ENCODE measurements around the gene PTPDC1. TPM values are rescaled to one million over a fixed set of nuclear protein-coding genes. Genes with fewer than 3 reads are reported as not detected.
"Not testable (repeated sequence)": the region's sequence is repeated elsewhere in the genome, so short reads cannot be mapped to it uniquely, and the experiment has no call there.

Gene PTPDC1
- total RNA-seq, 1 experiment from 2014 or later, result 3.6 TPM

GRCh38 chr9:94082553-94082952 lies 1.7 kb upstream of the PTPDC1 start:
- no peak for DNase-seq
- H3K36me3 ChIP-seq, result no peaks in the 10 kb centered on the region; the same call in 1 of the 2 replicates
- no peak overlapping the region for H3K4me3 ChIP-seq
- no peaks in the 10 kb centered on the region for H3K27me3 ChIP-seq
- H3K9me3 ChIP-seq, result no peaks in the 10 kb centered on the region

DNA sequence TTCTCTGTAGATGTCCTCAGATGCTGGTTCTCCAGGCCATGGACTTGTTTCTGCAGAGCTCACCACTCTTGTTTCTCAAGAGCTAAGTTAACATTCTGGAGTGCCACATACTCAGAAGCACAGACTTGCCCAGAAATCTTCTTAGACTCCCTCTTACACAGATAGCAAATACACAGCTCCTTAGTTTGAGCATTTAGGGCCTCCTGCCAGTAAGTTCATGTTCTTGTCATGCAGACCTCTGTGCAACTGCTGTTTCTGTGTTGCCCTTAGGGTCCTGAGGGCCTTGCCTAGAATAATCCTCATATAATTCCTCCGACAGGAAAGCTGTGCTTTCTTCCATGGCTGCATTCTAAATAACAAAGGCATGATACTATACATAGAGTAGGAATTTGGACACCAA lies 1.3 kb upstream of the PTPDC1 start:
- Histone ChIP-seq H3K36me3 (no peaks in the 10 kb centered on the region; the same call in 1 of the 2 replicates), H3K27me3 (no peaks in the 10 kb centered on the region), H3K9me3 (no peaks in the 10 kb centered on the region), H3K4me3 (no peak overlapping the region)
- no peak for DNase-seq

DNA sequence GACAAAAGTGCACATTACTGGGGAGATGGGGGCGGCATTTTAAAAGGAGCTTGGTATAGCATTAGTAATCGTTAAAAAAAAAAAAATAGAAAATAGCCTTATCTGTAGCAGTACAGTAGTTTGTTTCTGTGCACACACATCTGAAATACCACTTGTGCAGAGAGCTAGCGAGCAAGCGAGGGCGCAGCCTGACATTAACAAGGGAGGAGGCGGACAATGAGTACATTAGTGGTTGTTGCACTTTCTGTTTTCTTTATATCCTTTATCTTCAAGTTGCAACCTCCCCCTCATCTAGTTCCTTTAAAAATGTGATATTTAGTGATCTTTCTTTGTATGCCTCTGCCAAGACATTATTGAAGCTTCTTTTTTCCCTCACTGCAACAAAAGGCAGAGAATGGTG lies 880 bp upstream of the PTPDC1 start:
- Histone ChIP-seq H3K4me3 (no peak overlapping the region), H3K36me3 (no peaks in the 10 kb centered on the region; the same call in 1 of the 2 replicates), H3K9me3 (no peaks in the 10 kb centered on the region), H3K27me3 (no peaks in the 10 kb centered on the region)
- no peak for DNase-seq

DNA sequence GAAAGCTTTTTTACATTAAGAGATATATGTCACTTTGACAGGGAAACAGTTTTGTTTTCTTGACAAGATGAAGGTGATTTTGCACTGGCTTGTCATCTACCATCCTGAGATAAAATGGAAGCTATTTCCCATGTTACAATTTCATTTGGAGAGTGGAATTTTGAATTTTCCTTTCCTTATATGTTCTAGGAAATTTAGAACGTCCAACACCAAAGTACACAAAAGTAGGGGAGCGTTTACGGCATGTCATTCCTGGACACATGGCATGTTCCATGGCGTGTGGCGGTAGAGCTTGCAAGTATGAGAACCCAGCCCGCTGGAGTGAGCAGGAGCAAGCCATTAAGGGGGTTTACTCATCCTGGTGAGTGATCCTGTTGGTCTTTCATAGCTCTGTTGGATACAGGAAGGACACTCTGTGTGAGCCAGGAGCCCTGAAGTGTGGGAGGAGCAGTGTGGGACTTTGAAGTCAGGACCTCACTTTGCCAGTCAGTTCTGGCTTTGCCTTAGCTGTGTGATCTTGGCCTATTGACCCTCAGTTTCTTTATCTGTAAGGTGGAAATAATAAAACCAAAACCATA lies 887 bp downstream of the PTPDC1 start:
- no peaks in the 10 kb centered on the region; the same call in 1 of the 2 replicates for H3K36me3 ChIP-seq
- H3K27me3 ChIP-seq, result no peaks in the 10 kb centered on the region
- no peak overlapping the region for H3K4me3 ChIP-seq
- H3K9me3 ChIP-seq, result no peaks in the 10 kb centered on the region
- peak; percentile 65 for DNase-seq

DNA sequence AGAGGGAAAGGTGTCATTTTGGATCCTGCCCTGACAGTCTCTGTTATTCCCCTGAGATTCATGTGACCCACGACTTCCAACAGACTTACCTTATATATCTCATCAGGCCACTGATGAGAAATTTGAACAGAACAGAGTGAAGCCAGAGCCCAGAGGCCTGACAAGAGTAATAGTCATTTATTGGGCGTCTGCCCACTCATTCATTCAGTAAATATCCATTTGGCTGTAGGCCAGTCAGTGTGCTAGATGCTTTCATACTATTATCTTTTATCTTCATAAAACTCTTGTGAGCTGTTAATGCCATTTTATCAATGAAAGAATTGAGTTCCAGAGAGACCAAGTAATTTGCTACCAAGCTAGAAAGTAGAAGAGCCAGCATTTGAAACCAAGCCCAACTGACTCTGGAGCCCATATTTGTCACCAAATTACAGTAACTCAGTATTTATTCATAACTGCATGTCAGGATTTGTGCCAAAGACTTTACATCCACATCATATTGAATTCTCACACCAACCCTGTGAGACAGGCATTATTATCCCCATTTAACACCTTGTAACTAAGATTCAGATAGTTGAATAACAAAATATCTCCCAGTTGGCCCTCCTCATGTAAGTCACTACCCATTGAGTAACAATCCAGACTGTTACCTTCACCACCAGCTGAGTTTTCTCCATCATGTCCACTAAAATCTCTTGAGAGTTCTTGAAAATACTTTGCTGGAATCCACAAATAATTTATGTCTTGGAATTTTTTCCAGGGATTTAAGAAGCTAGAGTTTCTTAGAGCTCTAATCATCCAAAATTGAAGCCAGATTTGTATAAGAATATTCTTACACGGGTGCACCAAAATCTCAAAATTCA lies 2.5 kb downstream of the PTPDC1 start:
- no peaks in the 10 kb centered on the region; the same call in 1 of the 2 replicates for H3K36me3 ChIP-seq
- H3K9me3 ChIP-seq, result no peaks in the 10 kb centered on the region
- H3K27me3 ChIP-seq, result no peaks in the 10 kb centered on the region
- H3K4me3 ChIP-seq, result no peak overlapping the region
- peak; percentile 45 for DNase-seq

DNA sequence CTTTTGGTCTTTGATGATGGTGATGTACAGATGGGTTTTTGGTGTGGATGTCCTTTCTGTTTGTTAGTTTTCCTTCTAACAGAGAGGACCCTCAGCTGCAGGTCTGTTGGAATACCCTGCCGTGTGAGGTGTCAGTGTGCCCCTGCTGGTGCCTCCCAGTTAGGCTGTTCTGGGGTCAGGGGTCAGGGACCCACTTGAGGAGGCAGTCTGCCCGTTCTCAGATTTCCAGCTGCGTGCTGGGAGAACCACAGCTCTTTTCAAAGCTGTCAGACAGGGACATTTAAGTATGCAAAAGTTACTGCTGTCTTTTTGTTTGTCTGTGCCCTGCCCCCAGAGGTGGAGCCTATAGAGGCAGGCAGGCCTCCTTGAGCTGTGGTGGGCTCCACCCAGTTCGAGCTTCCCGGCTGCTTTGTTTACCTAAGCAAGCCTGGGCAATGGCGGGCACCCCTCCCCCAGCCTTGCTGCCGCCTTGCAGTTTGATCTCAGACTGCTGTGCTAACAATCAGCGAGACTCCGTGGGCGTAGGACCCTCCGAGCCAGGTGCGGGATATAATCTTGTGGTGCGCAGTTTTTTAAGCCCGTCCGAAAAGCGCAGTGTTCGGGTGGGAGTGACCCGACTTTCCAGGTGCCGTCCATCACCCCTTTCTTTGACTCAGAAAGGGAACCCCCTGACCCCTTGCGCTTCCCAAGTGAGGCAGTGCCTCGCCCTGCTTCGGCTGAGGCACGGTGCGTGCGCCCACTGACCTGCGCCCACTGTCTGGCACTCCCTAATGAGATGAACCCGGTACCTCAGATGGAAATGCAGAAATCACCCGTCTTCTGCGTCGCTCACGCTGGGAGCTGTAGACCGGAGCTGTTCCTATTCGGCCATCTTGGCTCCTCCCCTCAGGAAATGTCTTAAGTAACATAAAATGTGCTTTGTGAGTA lies 10.2 kb downstream of the PTPDC1 start:
- not testable (repeated sequence) for H3K9me3 ChIP-seq

DNA sequence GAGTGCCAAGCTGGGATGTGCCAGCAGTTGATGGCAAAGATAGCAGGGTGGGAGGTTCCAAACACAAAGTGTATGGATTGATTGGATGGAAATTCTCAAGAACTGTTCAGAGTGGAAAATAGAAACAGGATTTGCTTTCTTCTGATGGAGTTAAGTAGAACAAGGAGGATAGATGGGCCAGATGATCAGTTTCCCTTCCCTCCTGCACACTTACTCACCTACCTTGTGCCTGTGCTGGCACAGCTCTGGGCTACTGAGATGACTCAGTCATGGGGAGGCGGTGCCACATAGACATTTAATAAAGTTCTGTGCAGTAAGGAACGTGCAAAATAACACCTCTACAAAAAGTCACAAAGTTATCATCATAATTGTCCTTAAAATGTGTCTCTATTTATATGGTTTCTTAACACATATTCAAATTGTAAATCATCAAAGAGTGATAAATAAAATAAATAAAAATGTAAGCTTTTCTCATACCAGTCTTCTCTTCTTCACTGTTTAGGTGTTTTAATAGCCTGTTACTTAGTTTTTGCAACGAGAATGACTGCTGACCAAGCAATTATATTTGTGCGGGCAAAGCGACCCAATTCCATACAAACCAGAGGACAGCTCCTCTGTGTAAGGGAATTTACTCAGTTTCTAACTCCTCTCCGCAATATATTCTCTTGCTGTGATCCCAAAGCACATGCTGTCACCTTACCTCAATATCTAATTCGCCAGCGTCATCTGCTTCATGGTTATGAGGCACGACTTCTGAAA lies 12.7 kb downstream of the PTPDC1 start:
- peak; percentile 49 for DNase-seq

More for the DNA sequence above, 10.2 kb downstream of the PTPDC1 start:
- H3K36me3 ChIP-seq, H3K4me3 ChIP-seq, H3K27me3 ChIP-seq, DNase-seq: not testable (repeated sequence)

DNA sequence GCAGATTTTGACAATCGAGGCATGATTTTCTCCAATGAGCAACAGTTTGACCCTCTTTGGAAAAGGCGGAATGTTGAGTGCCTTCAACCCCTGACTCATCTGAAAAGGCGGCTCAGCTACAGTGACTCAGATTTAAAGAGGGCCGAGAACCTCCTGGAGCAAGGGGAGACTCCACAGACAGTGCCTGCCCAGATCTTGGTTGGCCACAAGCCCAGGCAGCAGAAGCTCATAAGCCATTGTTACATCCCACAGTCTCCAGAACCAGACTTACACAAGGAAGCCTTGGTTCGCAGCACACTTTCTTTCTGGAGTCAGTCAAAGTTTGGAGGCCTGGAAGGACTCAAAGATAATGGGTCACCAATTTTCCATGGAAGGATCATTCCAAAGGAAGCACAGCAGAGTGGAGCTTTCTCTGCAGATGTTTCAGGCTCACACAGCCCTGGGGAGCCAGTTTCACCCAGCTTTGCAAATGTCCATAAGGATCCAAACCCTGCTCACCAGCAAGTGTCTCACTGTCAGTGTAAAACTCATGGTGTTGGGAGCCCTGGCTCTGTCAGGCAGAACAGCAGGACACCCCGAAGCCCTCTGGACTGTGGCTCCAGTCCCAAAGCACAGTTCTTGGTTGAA lies 13.6 kb downstream of the PTPDC1 start:
- no peaks in the 10 kb centered on the region for H3K27me3 ChIP-seq
- peak; percentile 97 for DNase-seq
- no peaks in the 10 kb centered on the region for H3K9me3 ChIP-seq
- H3K4me3 ChIP-seq, result no peak overlapping the region
- no peaks in the 10 kb centered on the region for H3K36me3 ChIP-seq

More for the DNA sequence above, 12.7 kb downstream of the PTPDC1 start:
- no peak overlapping the region for H3K4me3 ChIP-seq
- no peaks in the 10 kb centered on the region for H3K36me3 ChIP-seq
- no peaks in the 10 kb centered on the region for H3K27me3 ChIP-seq
- no peaks in the 10 kb centered on the region for H3K9me3 ChIP-seq

DNA sequence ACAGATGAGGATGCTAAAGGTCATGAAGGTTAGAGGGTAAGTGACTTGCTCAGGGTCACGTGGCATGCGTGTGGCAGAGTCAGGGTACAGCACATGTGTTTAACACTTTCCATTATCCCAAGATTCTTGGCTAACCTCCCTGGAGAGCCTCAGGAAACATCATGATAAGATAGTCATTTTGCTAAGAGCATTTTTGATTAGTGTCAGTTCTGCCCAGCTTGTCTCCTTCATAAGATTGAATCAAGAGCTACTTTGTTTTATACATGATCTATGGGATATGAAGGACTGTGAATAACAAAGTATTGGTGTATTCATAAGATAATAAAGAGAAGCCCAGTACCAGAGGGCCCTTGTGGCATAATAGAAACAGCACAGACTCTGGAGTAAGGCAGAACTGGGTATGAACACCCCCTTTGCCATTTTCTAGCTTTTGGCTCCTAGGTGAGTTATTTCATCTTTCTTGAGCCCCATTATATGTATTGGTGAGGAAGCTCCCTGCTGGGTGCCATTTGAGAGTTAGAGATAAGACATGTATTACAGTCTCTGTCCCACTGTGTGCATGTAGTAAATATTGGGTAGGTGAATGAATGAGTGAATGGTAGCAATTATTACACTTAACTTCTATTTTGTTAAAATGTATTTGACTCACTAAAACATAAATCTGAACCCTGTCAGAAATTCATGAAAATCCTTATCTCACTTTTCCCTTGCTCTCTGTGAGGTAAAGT lies 16.1 kb downstream of the PTPDC1 start:
- no peaks in the 10 kb centered on the region for H3K27me3 ChIP-seq
- H3K36me3 ChIP-seq, result no peaks in the 10 kb centered on the region
- no peak overlapping the region for H3K4me3 ChIP-seq
- H3K9me3 ChIP-seq, result no peaks in the 10 kb centered on the region
- no peak for DNase-seq

GRCh38 chr9:94101162-94101853 lies 17.0 kb downstream of the PTPDC1 start:
- Histone ChIP-seq H3K27me3 (no peaks in the 10 kb centered on the region), H3K4me3 (no peak overlapping the region), H3K36me3 (no peaks in the 10 kb centered on the region), H3K9me3 (no peaks in the 10 kb centered on the region)
- no peak for DNase-seq

- DNase-seq, result peak; percentile 18
- no peaks in the 10 kb centered on the region for H3K27me3 ChIP-seq
- H3K4me3 ChIP-seq, result no peak overlapping the region
- H3K9me3 ChIP-seq, result no peaks in the 10 kb centered on the region
- H3K36me3 ChIP-seq, result no peaks in the 10 kb centered on the region
Observed at GRCh38 chr9:94108584-94108983, 24.3 kb downstream of the PTPDC1 start.

GRCh38 chr9:94110821-94111252 lies 26.6 kb downstream of the PTPDC1 start:
- H3K4me3 ChIP-seq, result no peak overlapping the region
- no peaks in the 10 kb centered on the region for H3K9me3 ChIP-seq
- no peaks in the 10 kb centered on the region for H3K27me3 ChIP-seq
- DNase-seq, result no peak
- no peaks in the 10 kb centered on the region for H3K36me3 ChIP-seq

DNA sequence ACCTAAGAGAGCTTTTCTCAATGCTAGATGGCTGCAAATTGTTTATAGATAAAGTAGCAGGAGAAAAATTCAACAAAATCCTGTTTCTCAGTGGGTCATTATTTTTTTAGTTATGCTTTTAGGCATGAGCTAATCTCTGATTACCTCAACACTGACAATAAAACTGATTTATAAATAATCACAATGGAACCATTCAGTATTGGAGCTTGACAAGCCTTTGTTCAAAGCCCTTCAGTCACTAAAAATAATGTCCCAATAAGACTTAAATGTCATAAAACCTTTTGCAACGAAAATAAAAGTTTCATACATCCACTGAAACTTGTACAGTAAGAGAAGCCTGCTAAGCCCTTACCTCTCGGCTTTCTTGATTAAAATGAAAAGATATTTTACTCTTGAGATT lies 27.2 kb downstream of the PTPDC1 start:
- H3K27me3 ChIP-seq, result no peaks in the 10 kb centered on the region
- no peaks in the 10 kb centered on the region for H3K9me3 ChIP-seq
- no peaks in the 10 kb centered on the region for H3K36me3 ChIP-seq
- DNase-seq, result no peak
- no peak overlapping the region for H3K4me3 ChIP-seq

- no peak for DNase-seq
- Histone ChIP-seq H3K36me3 (no peaks in the 10 kb centered on the region), H3K4me3 (no peak overlapping the region), H3K9me3 (no peaks in the 10 kb centered on the region), H3K27me3 (no peaks in the 10 kb centered on the region)
Observed at GRCh38 chr9:94112716-94113465, 28.6 kb downstream of the PTPDC1 start.
